SK-N-SH treated with all-trans-retinoic acid at 6 μM for 48 hours (cell line): ENCODE measurements around the gene SYNPO.

Experiments
- ARNTL ChIP-seq: fragments of 450-650 bp; formaldehyde crosslinking; IDR thresholded peaks from 2 replicates; pipeline ENCODE4 v1.5.0; 2020; ENCODE audit warnings: low read depth, mild to moderate bottlenecking, moderate library complexity, borderline replicate concordance
- OSR1 ChIP-seq: fragments of 250-450 bp; sonication (Bioruptor Pico); IDR thresholded peaks from 2 replicates; pipeline ENCODE4 v1.8.0; 2022; ENCODE audit warnings: moderate library complexity, mild to moderate bottlenecking, inconsistent platforms
- TOX ChIP-seq: fragments of 250-450 bp; sonication (Bioruptor Pico); IDR thresholded peaks from 2 replicates; pipeline ENCODE4 v1.8.0; 2021; ENCODE audit warnings: mild to moderate bottlenecking, moderate library complexity, borderline replicate concordance

DNA sequence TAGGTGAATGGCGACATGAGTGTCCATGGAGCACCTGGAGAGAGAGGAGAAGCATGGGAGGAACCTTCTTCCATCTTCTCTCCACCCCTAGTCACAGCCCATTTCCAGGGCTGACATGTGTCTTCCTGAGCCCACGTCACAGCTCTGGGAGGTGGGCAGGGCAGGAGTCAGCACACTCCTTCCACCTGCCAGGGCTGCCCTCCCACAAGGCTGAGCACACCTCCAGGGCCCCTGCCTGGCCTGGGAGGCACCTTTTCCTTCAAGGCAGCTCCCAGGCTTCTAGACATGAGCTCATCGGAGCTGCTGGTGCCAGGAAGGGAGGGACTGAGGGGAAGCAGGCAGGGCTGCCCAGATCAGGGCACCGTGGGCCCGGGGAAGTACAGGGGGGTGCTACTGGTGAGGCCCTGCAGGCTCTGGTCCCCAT lies 13.6 kb upstream of the SYNPO start:
- TF ChIP-seq ARNTL (CRISPR knock-in tag) = no peak
- TF ChIP-seq TOX (CRISPR knock-in tag) = no peak
- TF ChIP-seq OSR1 = no peak
